Chondrocyte (in vitro differentiated cells): ENCODE measurements around the gene CRIP3. TPM values are rescaled to one million over a fixed set of nuclear protein-coding genes. Genes with fewer than 3 reads are reported as not detected.

Source experiments
- DNase-seq: peaks from one replicate; pipeline ENCODE4 v3.0.0; 2021; ENCODE audit warnings: mixed read lengths, low spot score
- H3K27ac Mint-ChIP-seq: one replicate; pipeline ENCODE4 v1.8.0; 2021; ENCODE audit warnings: mild to moderate bottlenecking, moderate library complexity, mixed read lengths; ENCODE audit not compliant: unreplicated experiment
- H3K27me3 Mint-ChIP-seq: 2 replicates; pipeline ENCODE4 v1.8.0; 2021; ENCODE audit warnings: low read depth, mixed read lengths
- H3K36me3 Mint-ChIP-seq: 2 replicates; pipeline ENCODE4 v1.8.0; 2021; ENCODE audit warnings: low read depth, mixed read lengths
- H3K4me1 Mint-ChIP-seq: 2 replicates; pipeline ENCODE4 v1.8.0; 2021; ENCODE audit warnings: low read depth, mild to moderate bottlenecking, mixed read lengths
- H3K4me3 Mint-ChIP-seq: one replicate; pipeline ENCODE4 v1.8.0; 2021; ENCODE audit warnings: mild to moderate bottlenecking, moderate library complexity, mixed read lengths; ENCODE audit not compliant: unreplicated experiment
- H3K9me3 Mint-ChIP-seq: 2 replicates; pipeline ENCODE4 v1.8.0; 2021; ENCODE audit warnings: low read depth, mixed read lengths
- CTCF ChIP-seq: fragments of 200-600 bp; sonication (generic); IDR thresholded peaks from 2 replicates; pipeline ENCODE4 v1.5.0; 2021; ENCODE audit warnings: antibody characterized with exemption, mild to moderate bottlenecking, moderate library complexity
- total RNA-seq: library from RNA; stranded (reverse); gene quantifications from 3 replicates; pipeline ENCODE4 v1.2.1, GENCODE V29; 2021

The CRIP3 gene
- total RNA-seq, 1 donor from 2014 or later = 0.47 TPM

GRCh38 chr6:43273707-43274106 lies 34.9 kb downstream of the CRIP3 start:
- peaks cover 31% of the 10 kb centered on the region for H3K4me1 Mint-ChIP-seq
- H3K27me3 Mint-ChIP-seq = peaks cover 22% of the 10 kb centered on the region
- H3K9me3 Mint-ChIP-seq = no peaks in the 10 kb centered on the region
- H3K36me3 Mint-ChIP-seq = no peaks in the 10 kb centered on the region
- no peak overlapping the region for H3K4me3 Mint-ChIP-seq
- no peak for TF ChIP-seq CTCF
- DNase-seq = no peak
- no peak overlapping the region for H3K27ac Mint-ChIP-seq

GRCh38 chr6:43271944-43272343 lies 36.7 kb downstream of the CRIP3 start:
- Mint-ChIP-seq H3K27me3 (peaks cover 22% of the 10 kb centered on the region), H3K9me3 (no peaks in the 10 kb centered on the region), H3K27ac (no peak overlapping the region), H3K4me1 (peaks cover 22% of the 10 kb centered on the region), H3K36me3 (no peaks in the 10 kb centered on the region), H3K4me3 (no peak overlapping the region)
- TF ChIP-seq CTCF = no peak
- DNase-seq = no peak

- no peak overlapping the region for H3K4me3 Mint-ChIP-seq
- DNase-seq = no peak
- H3K9me3 Mint-ChIP-seq = no peaks in the 10 kb centered on the region
Measured at GRCh38 chr6:43271103-43271815, 37.4 kb downstream of the CRIP3 start.

GRCh38 chr6:43269273-43270007 lies 39.2 kb downstream of the CRIP3 start:
- H3K4me3 Mint-ChIP-seq = peak overlapping the region; percentile 54
- TF ChIP-seq CTCF = no peak
- peaks cover 17% of the 10 kb centered on the region for H3K27me3 Mint-ChIP-seq
- DNase-seq = no peak
- H3K9me3 Mint-ChIP-seq = no peaks in the 10 kb centered on the region
- no peaks in the 10 kb centered on the region for H3K36me3 Mint-ChIP-seq
- H3K27ac Mint-ChIP-seq = no peak overlapping the region
- peaks cover 16% of the 10 kb centered on the region for H3K4me1 Mint-ChIP-seq

More at GRCh38 chr6:43271103-43271815, 37.4 kb downstream of the CRIP3 start:
- Mint-ChIP-seq H3K4me1 (peaks cover 22% of the 10 kb centered on the region), H3K27ac (no peak overlapping the region), H3K36me3 (no peaks in the 10 kb centered on the region), H3K27me3 (peaks cover 22% of the 10 kb centered on the region)
- no peak for TF ChIP-seq CTCF

- no peak for DNase-seq
- Mint-ChIP-seq H3K27ac (no peak overlapping the region), H3K4me3 (peak overlapping the region; percentile 54), H3K9me3 (no peaks in the 10 kb centered on the region), H3K27me3 (peaks cover 13% of the 10 kb centered on the region), H3K4me1 (peaks cover 16% of the 10 kb centered on the region), H3K36me3 (no peaks in the 10 kb centered on the region)
- TF ChIP-seq CTCF = no peak
Measured at GRCh38 chr6:43268782-43269272, 39.8 kb downstream of the CRIP3 start.
